ENCODE measurements around the gene EXTL1.

EXTL1 gene

DNA sequence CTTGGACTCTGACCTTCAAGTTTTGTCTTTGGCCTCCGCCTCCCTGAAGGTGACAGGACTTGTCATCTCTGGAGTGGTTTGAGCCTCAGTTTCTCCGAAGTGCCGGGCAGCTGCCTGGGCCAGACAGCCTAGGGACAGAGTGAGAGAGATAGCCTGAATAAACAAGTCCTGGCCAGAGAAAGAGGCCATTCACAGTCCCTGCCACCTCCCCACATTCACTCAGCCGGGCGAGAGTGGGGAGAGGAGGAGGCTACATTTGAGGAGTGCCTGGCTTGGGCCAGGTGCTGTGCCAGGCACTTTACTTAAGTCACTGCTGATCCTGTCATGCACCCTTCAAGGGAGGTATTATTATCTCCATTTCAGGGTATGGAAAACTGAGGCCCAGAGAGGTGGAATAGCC lies 3.5 kb downstream of the EXTL1 start:
- DNase-seq, result no peak

DNA sequence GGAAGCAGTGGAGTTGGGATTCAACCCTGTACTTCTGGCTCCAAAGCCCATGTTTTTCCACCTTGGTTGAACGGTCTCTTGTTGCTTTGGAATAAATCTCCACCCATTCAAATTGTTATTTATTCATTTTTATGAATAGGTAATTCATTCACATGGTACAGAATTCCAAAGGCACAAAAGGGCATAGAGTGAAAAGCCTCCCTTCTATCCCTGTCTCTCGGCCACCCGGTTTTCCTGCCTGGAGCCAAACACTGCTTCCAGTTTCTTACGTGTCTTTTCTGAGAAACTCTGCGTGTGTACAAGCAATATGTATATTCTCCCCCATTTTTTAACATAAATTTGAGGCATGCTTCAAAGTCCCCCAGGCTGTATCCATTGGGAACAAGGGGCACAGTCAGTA lies 3.9 kb downstream of the EXTL1 start:
- DNase-seq, result no peak

DNA sequence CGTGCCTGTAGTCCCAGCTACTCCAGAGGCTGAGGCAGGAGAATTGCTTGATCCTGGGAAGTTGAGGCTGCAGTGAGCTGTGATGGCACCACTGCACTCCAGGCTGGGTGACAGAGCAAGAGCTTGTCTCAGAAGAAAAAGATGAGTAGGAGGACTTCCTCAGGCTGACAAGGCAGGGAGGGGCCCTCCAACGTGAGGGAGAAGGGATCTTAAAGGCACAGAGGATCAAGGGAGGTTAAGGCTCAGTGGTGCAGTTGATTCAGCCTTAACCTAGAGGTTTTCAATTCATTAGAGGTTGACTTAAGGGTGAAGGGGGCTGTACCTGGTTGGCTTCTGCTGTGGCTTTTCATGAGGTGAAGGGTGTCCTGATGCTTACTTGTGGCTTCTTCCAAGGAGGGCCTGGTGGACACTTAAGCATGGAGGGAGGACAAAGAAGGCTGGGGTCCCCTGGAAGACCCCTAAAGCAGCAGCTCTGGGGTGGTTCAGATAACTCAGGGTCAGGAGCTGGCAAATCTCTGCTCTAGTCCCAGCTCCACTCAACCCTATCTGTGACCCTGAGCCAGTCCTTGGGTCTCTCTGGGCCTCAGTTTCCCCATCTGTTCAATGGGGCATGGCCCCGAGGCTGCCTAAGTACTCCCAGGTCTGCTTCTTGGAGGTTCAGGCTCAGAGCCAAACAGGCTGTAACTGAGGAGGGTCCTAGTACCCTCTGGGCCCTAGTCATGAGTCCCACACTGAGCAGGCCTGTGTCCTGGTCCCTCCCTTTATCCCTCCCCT lies 6.3 kb downstream of the EXTL1 start:
- DNase-seq, result peak; percentile 76 to 82 (median 79)

DNA sequence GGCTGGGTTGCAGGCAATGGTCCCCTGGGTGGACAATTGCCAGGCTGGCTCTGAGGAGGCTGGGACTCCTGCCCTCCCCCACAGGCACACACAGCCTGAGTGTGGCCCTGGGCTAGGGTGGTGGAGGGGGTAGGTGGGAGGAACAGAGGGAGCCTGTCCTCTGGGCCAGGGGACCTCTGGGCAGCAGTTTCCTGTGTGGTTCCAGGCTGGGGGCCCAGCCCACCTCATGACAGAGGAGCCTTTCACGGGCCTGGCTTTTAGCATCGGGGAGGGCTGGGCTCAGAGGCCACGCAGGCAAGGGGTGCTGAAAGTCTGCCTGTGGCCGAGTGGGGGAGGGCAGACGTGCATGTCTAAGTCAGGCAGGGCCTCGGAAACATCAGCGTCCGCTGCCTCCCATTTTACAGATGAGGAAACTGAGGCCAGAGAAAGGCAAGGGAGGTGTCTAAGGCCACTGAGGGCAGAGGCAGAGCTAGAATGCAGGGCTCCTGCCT lies 7.0 kb downstream of the EXTL1 start:
- no peak for DNase-seq

DNA sequence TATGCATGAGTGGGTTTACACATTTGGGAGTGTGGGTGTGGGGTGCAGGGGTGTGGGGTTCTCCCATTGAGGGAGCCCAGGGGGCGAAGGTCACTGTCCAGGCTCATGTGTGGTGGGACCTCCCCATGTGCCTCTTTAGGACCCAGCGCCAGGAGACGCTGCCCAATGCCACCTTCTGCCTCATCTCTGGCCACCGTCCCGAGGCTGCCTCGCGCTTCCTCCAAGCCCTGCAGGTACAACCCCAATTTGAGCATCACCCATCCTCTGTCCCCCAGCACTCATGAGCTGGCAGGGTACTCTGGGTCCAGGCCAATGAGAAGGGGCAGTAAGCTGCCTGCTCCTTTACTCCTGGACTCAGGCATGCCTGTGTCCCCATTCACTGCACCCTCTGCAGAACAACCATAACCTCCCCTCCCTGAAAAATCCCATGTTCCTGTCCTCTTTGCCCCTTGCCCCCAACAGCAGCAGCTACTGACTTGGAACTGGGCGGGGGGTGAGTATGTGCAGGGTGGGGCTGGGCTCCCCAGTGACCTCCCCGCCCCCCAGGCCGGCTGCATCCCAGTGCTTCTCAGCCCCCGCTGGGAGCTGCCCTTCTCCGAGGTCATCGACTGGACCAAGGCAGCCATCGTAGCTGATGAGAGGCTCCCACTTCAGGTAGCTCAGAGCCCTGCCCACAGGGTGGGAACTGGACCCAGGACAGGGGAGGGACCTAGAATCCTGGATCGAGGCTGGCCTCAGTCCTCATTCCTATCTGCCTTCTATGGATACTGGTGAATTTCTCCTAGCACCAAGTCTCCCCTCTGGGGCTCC lies 7.7 kb downstream of the EXTL1 start:
- no peak for DNase-seq

DNA sequence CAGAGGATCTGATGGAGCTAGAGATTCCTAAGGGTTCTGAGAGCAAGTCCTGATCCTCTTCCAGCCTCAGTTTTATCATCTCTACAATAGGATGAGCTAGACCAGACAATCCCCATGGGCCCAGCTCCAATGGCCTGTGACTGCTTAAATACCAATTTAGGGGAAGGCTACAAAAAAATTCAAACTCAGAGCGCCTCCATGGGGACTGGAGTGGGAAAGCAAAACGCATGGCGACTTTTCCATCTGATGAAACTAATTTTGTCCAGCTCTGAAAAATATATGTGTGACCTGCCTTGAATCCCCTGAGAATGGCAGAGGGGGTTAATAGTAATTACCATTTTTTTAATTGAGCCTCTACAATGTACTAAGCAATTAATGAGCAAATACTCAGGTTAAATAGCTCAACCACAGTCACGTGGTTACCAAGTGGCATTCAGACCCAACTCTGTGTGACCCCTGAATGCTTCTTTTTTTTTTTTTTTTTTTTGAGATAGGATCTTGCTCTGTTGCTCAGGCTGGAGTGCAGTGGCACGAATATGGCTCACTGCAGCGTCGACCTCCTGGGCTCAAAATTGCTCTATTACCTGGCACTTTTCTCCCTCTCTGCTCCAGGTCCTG lies 8.4 kb downstream of the EXTL1 start:
- peak in 1 of 3 donors; percentile 30 for DNase-seq

DNA sequence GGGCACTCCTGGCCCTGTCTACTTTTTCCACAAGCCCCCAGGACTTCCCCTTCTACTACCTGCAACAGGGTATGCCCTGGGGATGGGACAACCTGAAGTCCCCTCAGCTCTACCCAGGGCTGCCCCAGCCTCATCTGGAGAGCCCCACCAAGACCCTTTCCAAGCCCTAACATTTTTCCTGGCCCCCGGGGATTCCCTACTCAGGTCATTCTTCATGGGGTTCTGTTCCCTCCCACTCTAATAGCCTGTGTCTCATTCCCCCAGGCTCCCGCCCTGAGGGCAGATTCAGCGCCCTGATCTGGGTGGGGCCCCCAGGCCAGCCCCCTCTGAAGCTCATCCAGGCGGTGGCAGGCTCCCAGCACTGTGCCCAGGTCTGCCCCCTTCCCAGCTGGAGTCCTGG lies 9.6 kb downstream of the EXTL1 start:
- no peak for DNase-seq

DNA sequence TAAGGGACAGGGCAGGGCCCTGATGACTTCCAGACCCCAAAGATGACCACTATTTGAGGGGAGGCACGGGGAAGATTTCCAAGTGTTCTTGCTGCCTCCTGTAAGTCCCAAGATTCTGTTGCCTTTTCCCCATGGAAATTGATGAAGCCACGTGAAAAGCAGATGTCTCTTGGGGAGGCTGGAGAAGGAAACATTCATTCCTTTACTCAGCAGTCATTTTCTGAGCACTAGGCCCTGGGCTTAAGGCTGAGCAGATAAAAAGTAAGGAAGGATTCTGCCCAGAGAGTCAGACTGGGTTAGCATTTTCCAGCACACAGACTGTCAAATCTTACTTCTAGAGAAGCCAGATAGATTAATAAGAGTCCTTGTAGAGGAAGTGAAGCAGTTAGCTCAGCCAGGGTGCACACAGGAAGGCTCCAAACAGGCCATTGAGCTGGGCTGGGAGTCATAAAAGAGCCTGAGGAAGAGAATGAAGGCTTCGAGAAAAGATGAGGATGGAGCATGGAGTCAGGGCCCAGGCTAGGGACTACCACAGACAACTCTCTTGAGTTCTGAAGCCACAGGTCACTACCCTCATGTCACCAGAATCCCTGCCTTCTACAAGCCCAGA lies 10.1 kb downstream of the EXTL1 start:
- DNase-seq, result no peak

DNA sequence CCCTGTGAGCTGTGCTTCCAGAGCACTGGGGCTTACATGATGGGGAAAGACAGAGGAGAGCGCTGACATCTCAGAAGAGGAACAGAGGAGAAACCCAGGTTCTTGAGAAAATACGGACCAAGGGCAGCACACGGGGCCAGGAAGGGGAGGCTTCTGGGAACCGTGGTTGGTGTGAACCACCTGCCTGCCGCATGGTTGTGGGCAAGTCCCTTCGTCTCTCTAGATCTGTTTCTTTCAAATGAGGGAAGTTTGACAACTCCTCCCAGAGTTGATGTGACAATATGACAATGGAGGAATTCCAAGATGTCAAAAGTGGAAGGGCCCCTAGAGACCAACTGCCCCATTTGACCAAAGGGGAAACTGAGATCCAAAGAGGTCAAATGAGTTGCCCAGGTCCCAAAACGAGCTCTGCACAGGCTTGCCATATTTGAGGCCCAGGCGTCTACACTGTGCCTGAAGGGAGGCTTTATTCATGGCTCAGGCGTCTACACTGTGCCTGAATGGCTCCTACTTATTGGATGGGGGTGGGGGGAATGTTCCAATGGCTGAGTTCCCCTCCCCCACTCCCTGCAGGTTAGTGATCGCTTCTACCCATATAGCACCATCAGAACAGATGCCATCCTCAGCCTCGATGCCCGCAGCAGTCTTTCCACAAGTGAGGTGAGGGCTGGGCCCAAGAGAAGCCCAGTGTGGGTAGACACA lies 11.2 kb downstream of the EXTL1 start:
- peak; percentile 46 to 69 (median 58) for DNase-seq

DNA sequence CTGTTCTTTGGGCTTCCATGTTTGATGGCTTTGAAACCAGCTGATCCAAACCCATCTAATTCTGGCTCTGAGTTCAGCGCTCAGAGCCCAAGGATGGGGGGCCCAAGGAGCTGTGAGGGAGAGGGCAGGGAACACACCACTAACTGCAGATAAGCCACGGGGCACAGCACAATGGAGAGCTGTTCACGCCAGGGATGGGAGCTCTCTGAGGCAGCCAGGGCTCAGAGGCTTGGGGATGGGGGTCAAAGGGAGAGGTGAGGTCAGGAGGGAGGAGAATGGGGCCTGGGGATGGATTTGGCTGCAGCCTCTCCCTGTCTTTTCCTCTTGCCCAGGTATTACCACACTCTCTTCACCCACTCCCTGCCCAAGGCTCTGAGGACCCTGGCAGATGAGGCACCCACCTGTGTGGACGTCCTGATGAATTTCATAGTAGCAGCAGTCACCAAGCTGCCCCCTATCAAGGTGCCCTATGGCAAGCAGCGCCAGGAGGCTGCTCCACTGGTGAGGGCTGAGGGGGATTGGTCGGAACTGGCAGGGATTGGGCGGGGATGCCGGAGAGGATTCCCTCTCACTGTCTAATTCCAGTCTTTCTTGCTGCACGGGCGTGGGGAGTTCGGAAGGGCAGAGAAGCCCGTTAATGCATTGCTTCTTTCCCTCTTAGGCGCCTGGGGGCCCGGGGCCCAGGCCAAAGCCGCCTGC lies 13.1 kb downstream of the EXTL1 start:
- DNase-seq, result no peak

DNA sequence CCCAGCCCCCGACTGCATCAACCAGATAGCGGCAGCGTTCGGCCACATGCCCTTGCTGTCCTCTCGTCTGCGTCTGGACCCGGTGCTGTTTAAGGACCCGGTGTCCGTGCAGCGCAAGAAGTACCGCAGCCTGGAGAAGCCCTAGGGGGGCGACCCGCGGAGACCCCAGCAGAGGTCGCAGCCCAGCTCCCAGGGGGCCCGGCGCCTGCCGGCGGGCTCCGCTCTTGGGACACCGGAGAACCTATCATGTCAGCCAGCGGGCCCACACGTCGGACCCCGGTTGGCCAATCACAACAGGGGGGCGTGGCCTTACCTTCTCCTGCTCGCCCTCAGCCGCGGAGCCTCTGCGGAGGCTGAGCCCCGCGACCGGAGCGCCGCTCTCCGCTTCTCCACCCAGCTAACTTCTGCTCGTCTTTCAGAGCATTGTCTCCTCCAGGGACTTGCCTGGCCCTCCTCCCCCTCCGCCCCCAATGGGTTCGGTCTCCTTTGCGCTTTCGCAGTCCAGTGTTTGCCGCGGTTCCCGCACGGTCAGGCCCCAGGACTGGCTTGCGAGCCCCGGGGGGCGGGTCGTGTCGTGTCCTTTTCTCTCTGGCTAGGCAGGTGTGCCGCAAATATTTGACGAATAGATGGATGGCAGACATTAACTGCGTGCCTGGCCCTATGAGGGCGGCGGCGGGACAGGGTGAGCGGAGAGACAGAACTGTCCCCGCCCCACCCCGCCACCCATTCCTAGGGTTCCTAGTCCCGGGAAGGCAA lies 13.8 kb downstream of the EXTL1 start:
- DNase-seq, result peak; percentile 94 to 96 (median 95)

DNA sequence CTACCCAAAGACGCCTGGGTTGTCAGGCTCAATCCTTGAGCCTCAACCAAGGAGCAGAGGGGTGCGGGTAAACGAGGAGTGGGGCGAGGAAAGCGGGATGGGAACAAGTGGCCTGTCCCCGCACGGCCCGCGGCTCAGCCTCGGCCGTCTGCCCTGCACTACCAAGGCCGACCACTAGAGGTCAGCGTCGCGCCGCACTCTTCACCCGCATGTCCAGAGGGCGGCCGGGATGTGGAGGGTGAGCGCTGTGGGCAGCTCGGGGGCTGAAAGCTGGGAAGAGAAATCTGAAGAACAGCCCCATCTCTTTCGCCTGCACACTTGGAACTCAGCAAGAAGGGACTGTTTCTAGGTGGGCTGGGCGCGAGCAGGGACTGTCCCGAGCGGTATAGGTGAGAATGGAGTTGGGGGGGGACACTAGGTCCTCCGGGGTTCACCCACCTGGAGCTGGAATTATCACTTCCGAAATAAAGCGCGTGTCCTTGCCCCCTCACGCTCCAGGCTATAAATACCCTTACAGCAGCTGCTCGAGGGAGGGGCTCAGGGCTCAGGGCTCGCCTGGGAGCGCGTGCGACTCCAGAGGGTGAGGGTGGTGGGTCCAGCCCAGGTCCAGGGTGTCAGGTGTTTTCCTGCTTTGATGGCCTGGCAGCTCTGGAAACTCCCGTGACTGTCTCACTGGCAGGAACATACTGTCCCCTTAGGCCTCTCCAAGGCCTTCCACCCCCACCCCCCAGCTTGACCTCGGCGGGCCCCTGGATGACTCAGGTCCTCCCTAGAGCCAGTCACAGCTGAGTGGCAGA lies 14.6 kb downstream of the EXTL1 start:
- DNase-seq, result peak; percentile 81 to 89 (median 87)

DNA sequence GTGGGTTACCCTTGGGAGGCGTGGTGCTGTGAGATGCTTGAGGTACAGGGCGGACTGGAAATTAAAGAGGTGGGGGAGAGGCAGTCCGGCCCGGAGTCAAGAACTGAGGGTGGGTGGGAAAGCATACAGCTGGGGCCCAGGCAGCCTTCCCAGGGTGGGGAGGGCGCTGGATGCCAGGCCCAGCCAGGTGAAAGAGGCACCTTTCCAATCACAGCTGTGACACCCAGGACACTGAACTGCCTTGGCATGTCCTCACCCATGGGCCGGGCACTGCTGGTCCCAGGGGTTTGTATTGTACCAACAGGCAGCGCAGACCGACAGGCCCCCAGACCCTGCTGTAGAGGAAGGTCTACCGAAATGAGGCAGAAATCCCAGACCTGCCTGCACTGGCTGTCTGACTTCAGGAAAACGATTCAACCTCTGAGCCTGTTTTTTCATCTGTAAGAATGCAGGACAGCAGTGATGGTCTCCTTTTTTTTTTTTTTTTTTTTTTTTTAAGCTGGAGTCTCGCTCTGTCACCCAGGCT lies 15.2 kb downstream of the EXTL1 start:
- no peak for DNase-seq

DNA sequence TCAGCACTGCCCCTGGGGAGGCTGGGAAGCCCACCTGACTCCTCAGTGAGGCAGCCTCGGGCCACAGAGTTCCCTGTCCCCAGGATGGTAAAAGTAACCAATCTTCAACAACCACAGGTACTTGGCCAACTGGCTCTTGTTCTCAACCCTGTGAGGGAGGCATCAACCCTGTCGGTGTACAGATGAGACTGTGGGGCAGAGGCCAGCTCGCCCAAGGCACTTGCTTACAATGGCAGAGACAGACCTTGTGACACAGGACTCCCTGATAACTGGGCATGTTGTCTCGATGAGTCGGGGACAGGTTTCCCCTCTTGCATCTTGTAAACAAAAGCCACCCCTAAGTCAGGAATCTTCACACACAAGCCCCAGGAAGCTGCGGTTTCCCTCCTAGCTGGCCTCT lies 16.3 kb downstream of the EXTL1 start:
- no peak for DNase-seq

DNA sequence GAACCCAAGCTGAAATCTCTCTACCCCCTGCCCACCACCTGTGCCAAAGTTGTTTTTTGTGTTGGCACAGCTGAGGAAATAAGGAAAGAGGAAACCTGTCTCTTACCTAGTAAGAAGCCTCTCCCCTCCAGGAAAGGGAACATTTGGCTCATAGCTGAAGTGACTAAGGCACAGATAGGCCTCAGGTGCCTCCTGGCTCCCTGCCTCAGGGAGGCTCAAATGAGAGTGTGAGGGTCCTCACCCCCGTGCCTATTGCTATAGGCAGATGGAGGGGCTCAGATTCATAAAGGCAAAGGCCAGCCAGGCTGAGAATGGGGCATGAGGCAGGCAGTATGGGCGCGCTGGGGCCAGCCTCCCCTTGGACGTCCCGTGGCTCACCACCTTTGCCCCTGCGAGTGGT lies 16.9 kb downstream of the EXTL1 start:
- no peak for DNase-seq

DNA sequence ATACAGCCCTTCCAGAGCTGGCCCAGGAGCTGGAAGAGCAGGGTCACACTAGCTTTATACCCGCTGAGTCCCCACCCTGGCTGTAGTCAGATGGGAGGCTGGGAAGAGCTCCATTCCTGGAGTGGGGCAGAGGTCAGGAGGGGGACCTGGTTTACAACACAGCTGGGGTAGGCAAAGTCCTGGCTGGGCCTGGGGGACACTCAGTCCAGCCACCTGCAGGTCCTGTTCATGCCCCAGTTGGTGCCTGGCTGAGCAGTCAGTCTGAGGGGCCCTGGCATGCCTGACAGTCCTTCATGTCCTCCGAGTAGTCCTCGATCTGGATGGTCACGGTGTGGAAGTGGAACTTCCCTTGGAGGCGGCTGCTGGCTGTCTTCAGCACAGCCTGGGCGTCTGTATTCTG lies 17.3 kb downstream of the EXTL1 start:
- no peak for DNase-seq

DNA sequence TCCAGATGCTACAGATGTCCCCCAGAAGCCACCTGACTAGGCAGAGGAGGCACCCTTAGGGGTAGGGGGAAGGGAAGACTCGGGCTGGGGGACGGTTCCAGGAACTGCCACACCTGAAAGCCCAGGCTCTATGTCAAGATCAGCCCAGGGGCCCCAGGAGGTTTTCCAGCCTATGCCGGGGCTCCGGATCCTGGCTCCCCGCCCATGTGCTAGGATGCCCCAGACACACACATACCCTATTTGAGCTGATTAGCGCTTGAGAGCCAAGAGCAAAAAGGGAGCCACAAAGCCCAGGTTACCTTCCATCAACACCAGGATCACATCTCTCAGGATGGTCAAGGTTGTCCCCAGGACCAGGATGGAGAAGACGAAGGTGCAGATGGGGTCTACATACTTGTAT lies 19.8 kb downstream of the EXTL1 start:
- no peak for DNase-seq

DNA sequence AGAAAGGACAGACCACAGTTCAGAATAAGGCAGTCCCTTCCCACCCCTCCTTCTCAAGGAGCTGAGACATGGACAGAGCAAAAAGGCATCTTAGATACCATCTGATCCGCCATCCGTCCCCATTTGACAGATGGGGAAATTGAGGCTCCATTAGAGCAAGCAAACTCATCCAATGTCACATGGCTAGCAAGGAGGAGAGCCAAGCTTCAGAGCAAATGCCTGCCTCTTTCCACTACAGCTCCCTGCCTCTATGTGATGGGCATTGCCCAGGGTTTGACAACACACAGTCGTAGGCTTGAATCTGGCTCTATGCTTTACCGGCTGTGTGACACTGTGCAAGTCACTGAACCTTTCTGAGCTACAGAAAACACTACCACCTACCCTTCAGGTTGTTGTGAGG lies 20.4 kb downstream of the EXTL1 start:
- DNase-seq, result no peak

DNA sequence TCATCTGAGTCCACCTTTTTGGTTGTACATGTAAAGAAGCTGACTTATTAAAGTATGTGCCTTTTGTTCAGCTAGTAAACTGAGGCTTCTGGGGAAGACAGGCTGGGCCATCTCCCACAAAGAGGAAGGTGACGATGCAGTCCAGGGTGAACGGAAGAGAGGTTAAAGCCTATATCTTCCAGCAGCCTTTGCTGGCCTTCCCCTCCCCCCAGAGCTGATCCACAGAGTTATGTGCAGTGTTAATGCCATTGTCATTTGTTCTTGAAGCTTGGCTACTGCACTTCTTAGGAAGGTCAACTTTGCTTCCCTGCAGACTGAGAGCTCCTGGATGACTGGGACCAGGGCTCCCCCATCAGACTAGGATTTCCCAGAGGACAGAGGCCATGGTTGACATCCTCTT lies 22.2 kb downstream of the EXTL1 start:
- no peak for DNase-seq

DNA sequence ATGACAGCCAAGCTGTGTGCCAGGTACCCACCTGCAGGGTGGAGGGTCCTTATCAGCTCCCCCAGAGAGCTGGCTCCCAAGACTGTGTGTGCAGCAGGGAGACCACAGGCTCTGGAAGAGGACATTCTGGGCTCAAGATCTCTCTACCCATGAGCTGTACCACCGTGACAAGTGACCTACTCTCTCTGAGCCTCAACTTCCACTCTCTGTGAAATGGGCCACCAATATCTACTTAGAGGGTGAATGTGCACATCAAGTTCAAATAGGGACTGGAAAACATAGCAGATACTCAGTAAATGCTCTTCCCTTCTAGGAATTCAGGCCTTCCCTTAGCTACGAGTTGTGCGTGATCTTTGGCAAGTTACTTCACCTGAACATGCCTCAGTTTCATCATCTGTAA lies 22.8 kb downstream of the EXTL1 start:
- DNase-seq, result no peak

All from suppressor macrophage treated with lipopolysaccharide for 1 hour (primary cell).